Large intestine (tissue), 3 donors: ENCODE data around the gene MINPP1. TPM values are rescaled to one million over a fixed set of nuclear protein-coding genes. Genes with fewer than 3 reads are reported as not detected.
A peak's percentile ranks its signal among the peaks of the same experiment; 100 is the strongest.
"Not testable (repeated sequence)": the region's sequence is repeated elsewhere in the genome, so short reads cannot be mapped to it uniquely, and the experiment has no call there.

Experiments
- DNase-seq, 2 donors: peaks; one replicate each; pipeline versions ENCODE4 v3.0.0 to v3.0.0-alpha.2; 2013
- H3K27ac ChIP-seq: one replicate; pipeline ENCODE4 v1.5.1; 2013; ENCODE audit warnings: low read length
- H3K27me3 ChIP-seq: 2 replicates; pipeline ENCODE4 v1.6.1; 2013; ENCODE audit warnings: low read length; ENCODE audit not compliant: control insufficient read depth, insufficient read depth
- H3K36me3 ChIP-seq: 2 replicates; pipeline ENCODE4 v1.6.1; 2013; ENCODE audit warnings: low read length; ENCODE audit not compliant: control insufficient read depth, insufficient read depth
- H3K4me1 ChIP-seq: one replicate; pipeline ENCODE4 v1.6.1; 2013; ENCODE audit warnings: low read length; ENCODE audit not compliant: control insufficient read depth, insufficient read depth
- H3K4me3 ChIP-seq: one replicate; pipeline ENCODE4 v1.5.1; 2013; ENCODE audit warnings: low read length
- H3K9me3 ChIP-seq: one replicate; pipeline ENCODE4 v1.6.1; 2013; ENCODE audit warnings: mild to moderate bottlenecking, low read depth, low read length, moderate library complexity; ENCODE audit not compliant: control insufficient read depth
- WGBS: methylation state at CpG from one replicate; pipeline ENCODE4 v1.1.5; 2013; ENCODE audit warnings: low lambda C conversion rate; ENCODE audit not compliant: insufficient coverage; 5-methylcytosine and 5-hydroxymethylcytosine counted together
- polyA plus RNA-seq: library from polyadenylated mRNA; unstranded; fragments of 120-200 nt; gene quantifications from one replicate; pipeline ENCODE4 v1.2.1, GENCODE V29; 2013

MINPP1 gene
- polyA plus RNA-seq, 1 donor, result 43.0 TPM

GRCh38 chr10:87590705-87591588 is 86.3 kb downstream of the MINPP1 start:
- Histone ChIP-seq H3K27ac (peak overlapping the region; percentile 89), H3K36me3 (no peaks in the 10 kb centered on the region), H3K9me3 (no peaks in the 10 kb centered on the region), H3K4me3 (no peak overlapping the region), H3K27me3 (no peaks in the 10 kb centered on the region), H3K4me1 (peaks cover 39% of the 10 kb centered on the region)
- WGBS, result no CpG with 5 or more reads among the region's 2 CpGs
- peak; percentile 37 to 72 for DNase-seq

DNA sequence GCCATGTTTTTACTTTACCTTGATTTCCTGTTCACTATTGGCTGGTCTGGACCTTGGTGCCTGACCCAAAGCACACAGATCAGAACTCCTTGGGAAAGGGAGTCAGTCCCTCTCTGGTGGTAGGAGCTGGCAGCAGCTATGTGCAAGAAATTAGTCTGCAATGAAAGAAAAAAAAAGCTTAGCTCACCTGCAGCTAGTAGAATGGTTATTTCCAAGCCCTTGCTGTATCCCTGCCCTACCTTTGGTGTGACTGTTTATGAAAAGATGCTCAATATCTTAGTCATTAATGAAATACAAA is 86.8 kb downstream of the MINPP1 start:
- no peaks in the 10 kb centered on the region for H3K27me3 ChIP-seq
- no peaks in the 10 kb centered on the region for H3K9me3 ChIP-seq
- peak overlapping the region; percentile 89 for H3K27ac ChIP-seq
- H3K4me3 ChIP-seq, result no peak overlapping the region
- no peaks in the 10 kb centered on the region for H3K36me3 ChIP-seq
- peaks cover 40% of the 10 kb centered on the region for H3K4me1 ChIP-seq
- no peak for DNase-seq

GRCh38 chr10:87592920-87593319 is 88.2 kb downstream of the MINPP1 start:
- not testable (repeated sequence) for H3K27me3 ChIP-seq, H3K9me3 ChIP-seq, DNase-seq, H3K4me3 ChIP-seq, H3K36me3 ChIP-seq, H3K27ac ChIP-seq
- WGBS, result no CpG with 5 or more reads among the region's 4 CpGs
- peaks cover 32% of the 10 kb centered on the region for H3K4me1 ChIP-seq

GRCh38 chr10:87593702-87594101 is 89.0 kb downstream of the MINPP1 start:
- no peaks in the 10 kb centered on the region for H3K27me3 ChIP-seq
- no peaks in the 10 kb centered on the region for H3K9me3 ChIP-seq
- H3K4me1 ChIP-seq, result peaks cover 30% of the 10 kb centered on the region
- H3K36me3 ChIP-seq, result no peaks in the 10 kb centered on the region
- no peak for DNase-seq
- H3K27ac ChIP-seq, result no peak overlapping the region
- H3K4me3 ChIP-seq, result no peak overlapping the region

GRCh38 chr10:87594181-87594580 is 89.5 kb downstream of the MINPP1 start:
- H3K9me3 ChIP-seq, result no peaks in the 10 kb centered on the region
- H3K27ac ChIP-seq, result no peak overlapping the region
- DNase-seq, result no peak
- peaks cover 25% of the 10 kb centered on the region for H3K4me1 ChIP-seq
- H3K4me3 ChIP-seq, result no peak overlapping the region
- H3K36me3 ChIP-seq, result no peaks in the 10 kb centered on the region
- H3K27me3 ChIP-seq, result no peaks in the 10 kb centered on the region
- WGBS, result 100% methylated on average over 1 of the region's 1 CpG

DNA sequence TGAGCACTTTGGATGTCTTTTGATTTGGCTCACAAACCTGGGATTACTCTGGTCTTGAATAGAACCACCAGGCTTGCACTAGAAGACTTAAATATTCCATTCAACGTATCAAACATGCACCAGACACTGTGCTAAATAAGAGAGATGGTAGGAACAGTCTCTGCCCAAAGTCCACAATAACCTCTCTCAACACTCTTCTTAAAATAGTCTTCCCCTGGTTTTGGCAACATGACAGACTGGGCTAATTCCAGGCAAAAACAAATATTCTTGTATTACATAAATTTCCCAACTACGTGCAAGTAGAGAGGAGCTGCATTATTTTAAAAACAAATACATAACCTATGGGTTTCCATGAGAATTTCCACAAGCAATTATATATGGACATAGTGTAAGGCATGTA is 90.2 kb downstream of the MINPP1 start:
- Histone ChIP-seq H3K27me3 (no peaks in the 10 kb centered on the region), H3K9me3 (no peaks in the 10 kb centered on the region), H3K4me3 (no peak overlapping the region), H3K27ac (no peak overlapping the region), H3K4me1 (peaks cover 19% of the 10 kb centered on the region), H3K36me3 (no peaks in the 10 kb centered on the region)
- no CpG with 5 or more reads among the region's 2 CpGs for WGBS
- DNase-seq, result no peak

DNA sequence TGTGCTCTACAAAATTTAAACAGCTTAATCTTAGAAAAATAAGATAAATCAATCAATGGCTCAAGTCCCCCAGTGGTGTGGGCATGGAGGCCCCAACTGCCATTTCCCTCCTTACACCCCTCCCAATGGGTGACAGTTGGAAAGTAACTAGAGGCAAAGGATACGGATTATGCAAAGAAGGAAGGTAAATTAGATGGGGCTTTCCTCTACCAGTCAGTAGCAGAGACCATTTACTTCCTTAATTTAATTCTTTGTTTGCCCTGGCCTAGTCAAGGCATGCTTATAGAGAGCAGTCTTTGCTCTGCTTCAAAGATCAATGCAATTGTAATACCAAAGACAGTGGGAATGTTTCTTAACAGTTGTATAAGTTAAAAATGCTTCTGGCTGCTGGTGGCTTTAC is 91.7 kb downstream of the MINPP1 start:
- WGBS, result no CpG with 5 or more reads among the region's 1 CpG
- H3K4me3 ChIP-seq, result no peak overlapping the region
- no peak overlapping the region for H3K27ac ChIP-seq
- no peak for DNase-seq
- H3K36me3 ChIP-seq, result no peaks in the 10 kb centered on the region
- no peaks in the 10 kb centered on the region for H3K27me3 ChIP-seq
- H3K9me3 ChIP-seq, result no peaks in the 10 kb centered on the region
- peaks cover 9% of the 10 kb centered on the region for H3K4me1 ChIP-seq

DNA sequence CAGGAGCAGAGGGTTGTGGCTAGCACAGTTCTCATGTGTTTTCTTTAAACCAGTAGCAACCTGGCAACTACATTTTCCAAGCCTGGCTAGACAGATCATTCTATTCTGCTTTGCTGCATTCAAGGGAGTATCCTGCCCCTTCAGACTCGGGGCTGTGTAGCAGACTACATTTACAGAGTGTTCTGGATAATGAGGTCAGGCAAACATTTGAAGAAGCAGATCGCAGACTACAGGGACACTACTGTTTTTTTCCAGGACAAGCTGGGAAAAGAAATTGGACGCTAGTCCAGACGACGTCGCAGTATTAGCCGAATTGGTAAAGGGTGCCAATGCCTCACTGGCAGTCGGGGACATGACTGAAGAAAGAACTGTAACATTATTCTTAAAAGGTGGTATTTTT is 94.0 kb downstream of the MINPP1 start:
- no peak for DNase-seq
- Histone ChIP-seq H3K27ac (no peak overlapping the region), H3K4me3 (no peak overlapping the region), H3K27me3 (no peaks in the 10 kb centered on the region), H3K9me3 (no peaks in the 10 kb centered on the region), H3K36me3 (no peaks in the 10 kb centered on the region), H3K4me1 (peaks cover 4% of the 10 kb centered on the region)
- 80% methylated on average over 1 of the region's 8 CpGs for WGBS

- Histone ChIP-seq H3K4me1 (peaks cover 8% of the 10 kb centered on the region), H3K9me3 (no peaks in the 10 kb centered on the region), H3K27me3 (no peaks in the 10 kb centered on the region), H3K36me3 (no peaks in the 10 kb centered on the region), H3K27ac (no peak overlapping the region), H3K4me3 (no peak overlapping the region)
- no peak for DNase-seq
- WGBS, result 67% methylated on average over 1 of the region's 1 CpG
Observed at GRCh38 chr10:87600581-87600980, 95.9 kb downstream of the MINPP1 start.
